Stimulated activated naive CD8-positive, alpha-beta T cell treated with anti-CD3 and anti-CD28 coated beads, Interleukin-15, amount 100 ng/mL, for 72 hours (primary cell): ENCODE results near the gene SLC22A1.
"Not testable (repeated sequence)": the region's sequence is repeated elsewhere in the genome, so short reads cannot be mapped to it uniquely, and the experiment has no call there.

Experiments used
- ATAC-seq: fragments of 150-1000 bp; cut with Tn5 transposase; 2 replicates; pipeline ENCODE4 v1.10.0; 2021; ENCODE audit warnings: mild to moderate bottlenecking, moderate library complexity
- DNase-seq, 2 donors: peaks; one replicate each; pipeline ENCODE4 v3.0.0; 2021 to 2022
- H3K27ac Mint-ChIP-seq, 2 donors: one replicate each; pipeline ENCODE4 v1.8.0; 2022; ENCODE audit warnings: mild to moderate bottlenecking in 2 of 2, mixed read lengths in 2 of 2, moderate library complexity in 2 of 2
- H3K27me3 Mint-ChIP-seq: one replicate; pipeline ENCODE4 v1.8.0; 2022; ENCODE audit warnings: mixed read lengths
- H3K4me1 Mint-ChIP-seq: one replicate; pipeline ENCODE4 v1.8.0; 2022; ENCODE audit warnings: mild to moderate bottlenecking, mixed read lengths
- H3K4me3 Mint-ChIP-seq, 2 donors: one replicate each; pipeline ENCODE4 v1.8.0; 2022; ENCODE audit warnings: mild to moderate bottlenecking in 2 of 2, mixed read lengths in 2 of 2, moderate library complexity in 1 of 2
- H3K9me3 Mint-ChIP-seq, 2 donors: one replicate each; pipeline ENCODE4 v1.8.0; 2022; ENCODE audit warnings: mixed read lengths in 2 of 2

SLC22A1 gene

GRCh38 chr6:160137130-160137988, 15.7 kb downstream of the SLC22A1 start:
- Mint-ChIP-seq H3K4me1 (peaks cover 7% of the 10 kb centered on the region), H3K9me3 (no peaks in the 10 kb centered on the region), H3K4me3 (no peak overlapping the region), H3K27ac (peak overlapping the region in 1 of 2 donors; percentile 88), H3K27me3 (peaks cover 15% of the 10 kb centered on the region)
- DNase-seq = no peak
- no peak for ATAC-seq

- no peak overlapping the region for H3K27ac Mint-ChIP-seq
- no peak overlapping the region for H3K4me3 Mint-ChIP-seq
- H3K4me1 Mint-ChIP-seq = peaks cover 7% of the 10 kb centered on the region
- peak; percentile 41 to 55 for DNase-seq
- ATAC-seq = peak; percentile 48
- H3K9me3 Mint-ChIP-seq = no peaks in the 10 kb centered on the region
- H3K27me3 Mint-ChIP-seq = peaks cover 15% of the 10 kb centered on the region
Measured at GRCh38 chr6:160137989-160138835, 16.6 kb downstream of the SLC22A1 start.

- Mint-ChIP-seq H3K27ac (no peak overlapping the region), H3K4me1 (peaks cover 7% of the 10 kb centered on the region), H3K9me3 (no peaks in the 10 kb centered on the region), H3K27me3 (peaks cover 15% of the 10 kb centered on the region), H3K4me3 (no peak overlapping the region)
- DNase-seq = no peak
- no peak for ATAC-seq
Measured at GRCh38 chr6:160138839-160139419, 17.3 kb downstream of the SLC22A1 start.

- peaks cover 7% of the 10 kb centered on the region for H3K4me1 Mint-ChIP-seq
- H3K27me3 Mint-ChIP-seq = peaks cover 15% of the 10 kb centered on the region
- DNase-seq (no peak), ATAC-seq (peak; percentile 29)
- H3K27ac Mint-ChIP-seq = peak overlapping the region in 1 of 2 donors; percentile 71
- H3K9me3 Mint-ChIP-seq = peaks cover 0 to 3% of the 10 kb centered on the region in 2 donors
- H3K4me3 Mint-ChIP-seq = no peak overlapping the region
Measured at GRCh38 chr6:160139420-160139851, 17.8 kb downstream of the SLC22A1 start.

GRCh38 chr6:160140493-160140892, 18.9 kb downstream of the SLC22A1 start:
- H3K9me3 Mint-ChIP-seq, ATAC-seq, H3K4me1 Mint-ChIP-seq, DNase-seq, H3K27ac Mint-ChIP-seq, H3K4me3 Mint-ChIP-seq: not testable (repeated sequence)
- H3K27me3 Mint-ChIP-seq = peaks cover 15% of the 10 kb centered on the region

GRCh38 chr6:160141001-160141726, 19.5 kb downstream of the SLC22A1 start:
- Mint-ChIP-seq H3K9me3 (peaks cover 0 to 4% of the 10 kb centered on the region in 2 donors), H3K4me1 (peaks cover 7% of the 10 kb centered on the region)

GRCh38 chr6:160142115-160142715, 20.6 kb downstream of the SLC22A1 start:
- ATAC-seq (no peak), DNase-seq (no peak)
- Mint-ChIP-seq H3K9me3 (peaks cover 0 to 4% of the 10 kb centered on the region in 2 donors), H3K27ac (peak overlapping the region in 1 of 2 donors; percentile 36), H3K4me1 (peaks cover 7% of the 10 kb centered on the region), H3K4me3 (no peak overlapping the region), H3K27me3 (peaks cover 7% of the 10 kb centered on the region)

More at GRCh38 chr6:160141001-160141726, 19.5 kb downstream of the SLC22A1 start:
- DNase-seq (no peak), ATAC-seq (no peak)
- Mint-ChIP-seq H3K27me3 (peaks cover 11% of the 10 kb centered on the region), H3K27ac (no peak overlapping the region), H3K4me3 (no peak overlapping the region)

GRCh38 chr6:160146454-160147145, 25.0 kb downstream of the SLC22A1 start:
- Mint-ChIP-seq H3K4me3 (no peak overlapping the region), H3K27ac (no peak overlapping the region), H3K9me3 (peaks cover 4 to 5% of the 10 kb centered on the region in 2 donors), H3K4me1 (no peaks in the 10 kb centered on the region), H3K27me3 (no peaks in the 10 kb centered on the region)
- no peak for DNase-seq
- no peak for ATAC-seq

GRCh38 chr6:160147146-160147536, 25.5 kb downstream of the SLC22A1 start:
- Mint-ChIP-seq H3K4me1 (no peaks in the 10 kb centered on the region), H3K9me3 (peaks cover 4 to 9% of the 10 kb centered on the region in 2 donors), H3K4me3 (no peak overlapping the region), H3K27ac (no peak overlapping the region), H3K27me3 (no peaks in the 10 kb centered on the region)
- ATAC-seq (no peak), DNase-seq (no peak)

- H3K27me3 Mint-ChIP-seq = no peaks in the 10 kb centered on the region
Measured at GRCh38 chr6:160154471-160154870, 32.9 kb downstream of the SLC22A1 start.

GRCh38 chr6:160156842-160157241, 35.2 kb downstream of the SLC22A1 start:
- no peak overlapping the region for H3K27ac Mint-ChIP-seq
- H3K4me1 Mint-ChIP-seq = no peaks in the 10 kb centered on the region
- peaks cover 8 to 11% of the 10 kb centered on the region in 2 donors for H3K9me3 Mint-ChIP-seq
- H3K4me3 Mint-ChIP-seq = no peak overlapping the region
- no peak for ATAC-seq
- DNase-seq = no peak
- no peaks in the 10 kb centered on the region for H3K27me3 Mint-ChIP-seq

More at GRCh38 chr6:160154471-160154870, 32.9 kb downstream of the SLC22A1 start:
- no peak for DNase-seq
- Mint-ChIP-seq H3K9me3 (peaks cover 8 to 19% of the 10 kb centered on the region in 2 donors), H3K4me3 (no peak overlapping the region), H3K27ac (no peak overlapping the region), H3K4me1 (no peaks in the 10 kb centered on the region)
- ATAC-seq = no peak

GRCh38 chr6:160160450-160160849, 38.8 kb downstream of the SLC22A1 start:
- Mint-ChIP-seq H3K27ac (no peak overlapping the region), H3K9me3 (peaks cover 0 to 3% of the 10 kb centered on the region in 2 donors), H3K4me1 (no peaks in the 10 kb centered on the region), H3K4me3 (no peak overlapping the region), H3K27me3 (peaks cover 6% of the 10 kb centered on the region)
- no peak for ATAC-seq
- no peak for DNase-seq

- no peak overlapping the region for H3K4me3 Mint-ChIP-seq
- H3K4me1 Mint-ChIP-seq = no peaks in the 10 kb centered on the region
- H3K9me3 Mint-ChIP-seq = peaks cover 0 to 3% of the 10 kb centered on the region in 2 donors
- peaks cover 6% of the 10 kb centered on the region for H3K27me3 Mint-ChIP-seq
- ATAC-seq (no peak), DNase-seq (no peak)
- H3K27ac Mint-ChIP-seq = no peak overlapping the region
Measured at GRCh38 chr6:160160929-160161646, 39.5 kb downstream of the SLC22A1 start.

- ATAC-seq (peak; percentile 12), DNase-seq (no peak)
- H3K27ac Mint-ChIP-seq = peak overlapping the region in 1 of 2 donors; percentile 23
- H3K4me1 Mint-ChIP-seq = no peaks in the 10 kb centered on the region
- H3K4me3 Mint-ChIP-seq = no peak overlapping the region
- H3K9me3 Mint-ChIP-seq = peaks cover 0 to 3% of the 10 kb centered on the region in 2 donors
- peaks cover 6% of the 10 kb centered on the region for H3K27me3 Mint-ChIP-seq
Measured at GRCh38 chr6:160161647-160161986, 40.0 kb downstream of the SLC22A1 start.
